Right forelimb (tissue), 1 donor: ENCODE results near the gene INAFM2.
A peak's percentile ranks its signal among the peaks of the same experiment; 100 is the strongest.

ENCODE experiments used
- DNase-seq: peaks from one replicate; pipeline ENCODE4 v3.0.0-alpha.2; 2018

Gene INAFM2

GRCh38 chr15:40330368-40330836, 6.9 kb downstream of the INAFM2 start:
- DNase-seq, result no peak

- DNase-seq, result no peak
These were observed 7.5 kb downstream of the INAFM2 start for GRCh38 chr15:40331026-40331425.

- no peak for DNase-seq
These were observed 8.1 kb downstream of the INAFM2 start for GRCh38 chr15:40331637-40332036.

- no peak for DNase-seq
These were observed 8.8 kb downstream of the INAFM2 start for GRCh38 chr15:40332113-40332781.

- peak; percentile 73 for DNase-seq
These were observed 10.5 kb downstream of the INAFM2 start for GRCh38 chr15:40333922-40334492.

GRCh38 chr15:40334541-40334940, 11.0 kb downstream of the INAFM2 start:
- DNase-seq, result no peak

GRCh38 chr15:40334941-40335795, 11.7 kb downstream of the INAFM2 start:
- DNase-seq, result no peak

- no peak for DNase-seq
These were observed 12.6 kb downstream of the INAFM2 start for GRCh38 chr15:40335938-40336743.

- no peak for DNase-seq
These were observed 13.2 kb downstream of the INAFM2 start for GRCh38 chr15:40336744-40337122.

- DNase-seq, result no peak
These were observed 14.1 kb downstream of the INAFM2 start for GRCh38 chr15:40337597-40337996.

GRCh38 chr15:40338041-40338657, 14.7 kb downstream of the INAFM2 start:
- DNase-seq, result no peak

GRCh38 chr15:40338921-40339620, 15.6 kb downstream of the INAFM2 start:
- DNase-seq, result no peak

GRCh38 chr15:40339621-40339945, 16.1 kb downstream of the INAFM2 start:
- no peak for DNase-seq

- DNase-seq, result peak; percentile 68
These were observed 16.7 kb downstream of the INAFM2 start for GRCh38 chr15:40340038-40340739.

GRCh38 chr15:40340740-40341400, 17.4 kb downstream of the INAFM2 start, which contains the start of gene CCDC9B:
Gene CCDC9B, minus strand, starts transcription at chr15:40340939. Its CDS starts 120 bp downstream, at chr15:40340819.
- DNase-seq, result peak; percentile 67

- DNase-seq, result no peak
These were observed 19.2 kb downstream of the INAFM2 start for GRCh38 chr15:40342416-40343320.

- no peak for DNase-seq
These were observed 20.0 kb downstream of the INAFM2 start for GRCh38 chr15:40343512-40343911.

- DNase-seq, result no peak
These were observed 20.7 kb downstream of the INAFM2 start for GRCh38 chr15:40344217-40344616.

- no peak for DNase-seq
These were observed 21.2 kb downstream of the INAFM2 start for GRCh38 chr15:40344631-40345120.
